Measurements from ENCODE around the gene CUL2. TPM values are rescaled to one million over a fixed set of nuclear protein-coding genes. Genes with fewer than 3 reads are reported as not detected.

CUL2 gene
- total RNA-seq, 1 donor from 2014 or later = 33.7 TPM

DNA sequence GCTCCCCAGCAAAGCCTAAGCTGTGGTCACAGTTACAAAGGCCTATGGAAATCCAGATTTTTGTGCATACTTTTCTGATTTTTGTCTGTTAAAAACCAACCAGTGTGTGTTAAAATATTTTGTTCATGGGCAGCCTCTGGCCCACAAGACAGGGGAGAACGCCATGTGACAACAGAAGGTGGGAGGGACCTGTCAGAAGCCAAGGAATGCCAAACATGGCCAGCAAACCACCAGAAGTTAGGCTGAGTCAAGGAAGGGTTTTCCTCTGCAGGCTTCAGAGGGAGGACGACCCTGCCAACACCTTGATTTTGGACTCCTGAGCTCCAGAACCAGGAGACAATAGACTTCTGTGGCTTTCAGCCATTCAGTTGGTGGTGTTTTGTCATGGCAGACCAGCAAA is 127.3 kb downstream of the CUL2 start:
- H3K9me3 Mint-ChIP-seq = no peaks in the 10 kb centered on the region

DNA sequence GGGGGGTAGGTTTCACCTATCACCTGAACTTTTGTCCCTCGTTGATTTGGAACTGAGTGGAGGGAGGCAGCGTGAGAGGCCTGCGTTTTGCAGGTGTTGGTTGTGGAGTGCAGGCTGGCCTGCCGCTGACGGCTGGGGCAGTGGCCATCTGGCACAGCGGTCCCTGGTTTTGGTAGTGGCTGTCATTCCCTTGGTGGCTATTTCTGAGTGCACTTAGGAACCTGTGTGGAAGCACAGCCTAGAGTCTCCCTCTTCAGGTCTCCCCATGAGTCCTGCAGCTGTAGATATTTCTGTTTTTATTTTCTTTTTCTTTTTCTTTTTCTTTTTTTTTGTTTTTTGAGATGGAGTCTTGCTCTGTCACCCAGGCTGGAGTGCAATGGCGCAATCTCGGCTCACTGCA is 129.2 kb downstream of the CUL2 start:
- Mint-ChIP-seq H3K4me1 (no peaks in the 10 kb centered on the region), H3K27me3 (no peaks in the 10 kb centered on the region), H3K9me3 (no peaks in the 10 kb centered on the region), H3K4me3 (no peak overlapping the region), H3K36me3 (ENCODE audit: low read depth) (no peaks in the 10 kb centered on the region), H3K27ac (no peak overlapping the region)
- intact Hi-C loops (cut with micrococcal nuclease) = no loop called here
- CTCF ChIA-PET = no interaction called here
- DNase-seq = no peak
- no peak for ATAC-seq (ENCODE audit: low read depth)
- POLR2A ChIA-PET = no interaction called here
- TF ChIP-seq, protein P1, sequence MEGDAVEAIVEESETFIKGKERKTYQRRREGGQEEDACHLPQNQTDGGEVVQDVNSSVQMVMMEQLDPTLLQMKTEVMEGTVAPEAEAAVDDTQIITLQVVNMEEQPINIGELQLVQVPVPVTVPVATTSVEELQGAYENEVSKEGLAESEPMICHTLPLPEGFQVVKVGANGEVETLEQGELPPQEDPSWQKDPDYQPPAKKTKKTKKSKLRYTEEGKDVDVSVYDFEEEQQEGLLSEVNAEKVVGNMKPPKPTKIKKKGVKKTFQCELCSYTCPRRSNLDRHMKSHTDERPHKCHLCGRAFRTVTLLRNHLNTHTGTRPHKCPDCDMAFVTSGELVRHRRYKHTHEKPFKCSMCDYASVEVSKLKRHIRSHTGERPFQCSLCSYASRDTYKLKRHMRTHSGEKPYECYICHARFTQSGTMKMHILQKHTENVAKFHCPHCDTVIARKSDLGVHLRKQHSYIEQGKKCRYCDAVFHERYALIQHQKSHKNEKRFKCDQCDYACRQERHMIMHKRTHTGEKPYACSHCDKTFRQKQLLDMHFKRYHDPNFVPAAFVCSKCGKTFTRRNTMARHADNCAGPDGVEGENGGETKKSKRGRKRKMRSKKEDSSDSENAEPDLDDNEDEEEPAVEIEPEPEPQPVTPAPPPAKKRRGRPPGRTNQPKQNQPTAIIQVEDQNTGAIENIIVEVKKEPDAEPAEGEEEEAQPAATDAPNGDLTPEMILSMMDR (IDR thresholded peaks at IDR 0.05) = no peak

More for the DNA sequence above, 127.3 kb downstream of the CUL2 start:
- H3K36me3 Mint-ChIP-seq (ENCODE audit: low read depth) = no peaks in the 10 kb centered on the region
- CTCF ChIA-PET = no interaction called here
- TF ChIP-seq, protein P1 (IDR thresholded peaks at IDR 0.05) = no peak
- no peak overlapping the region for H3K27ac Mint-ChIP-seq
- intact Hi-C loops (cut with micrococcal nuclease) = no loop called here
- ATAC-seq (ENCODE audit: low read depth) (no peak), DNase-seq (no peak)
- POLR2A ChIA-PET = no interaction called here
- H3K4me3 Mint-ChIP-seq = no peak overlapping the region
- no peaks in the 10 kb centered on the region for H3K4me1 Mint-ChIP-seq
- H3K27me3 Mint-ChIP-seq = no peaks in the 10 kb centered on the region

DNA sequence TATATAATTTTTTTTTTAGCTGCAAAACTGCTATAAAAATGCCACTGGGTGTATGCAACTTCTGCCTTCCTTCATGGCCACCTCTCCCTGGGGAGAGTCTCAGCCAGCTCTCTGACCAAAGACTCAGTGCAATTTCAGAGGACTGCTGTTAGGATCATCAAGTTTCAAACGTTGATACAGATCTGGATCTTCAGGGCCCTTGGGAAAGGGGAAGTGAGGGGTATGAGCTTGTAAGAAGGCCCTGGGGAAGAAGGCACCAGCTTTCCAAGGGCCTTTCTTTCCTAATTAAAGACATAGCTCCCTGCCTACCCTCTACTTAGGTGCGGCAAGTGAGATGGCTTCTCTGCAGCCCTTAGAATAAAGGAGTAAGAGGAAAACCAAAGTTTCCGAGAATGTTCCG is 130.4 kb downstream of the CUL2 start:
- no peak for ATAC-seq (ENCODE audit: low read depth)
- Mint-ChIP-seq H3K36me3 (ENCODE audit: low read depth) (no peaks in the 10 kb centered on the region), H3K27ac (no peak overlapping the region), H3K9me3 (no peaks in the 10 kb centered on the region), H3K27me3 (no peaks in the 10 kb centered on the region), H3K4me1 (no peaks in the 10 kb centered on the region), H3K4me3 (no peak overlapping the region)
- intact Hi-C loops (cut with micrococcal nuclease) = no loop called here
- CTCF ChIA-PET = no interaction called here
- no peak for DNase-seq
- POLR2A ChIA-PET = no interaction called here
- TF ChIP-seq, protein P1 (IDR thresholded peaks at IDR 0.05) = no peak

DNA sequence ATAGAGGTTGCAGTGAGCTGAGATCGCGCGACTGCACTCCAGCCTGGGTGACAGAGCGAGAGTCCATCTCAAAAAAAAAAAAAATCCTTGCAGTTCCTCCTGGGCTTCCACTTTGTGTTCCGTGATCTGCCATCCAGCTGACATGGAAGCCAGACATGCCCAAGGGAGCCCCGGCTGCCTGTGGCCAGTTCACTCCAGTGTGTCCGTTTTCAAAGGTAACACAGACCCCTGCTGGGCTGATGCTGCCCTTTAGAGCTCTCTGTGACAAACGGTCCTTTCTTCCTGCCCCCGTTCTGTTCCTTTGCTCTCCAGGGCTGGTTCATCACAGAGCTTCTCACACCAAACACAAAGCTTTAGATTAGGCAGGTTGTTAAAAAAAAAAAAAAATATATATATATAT is 130.8 kb downstream of the CUL2 start:
- no peak overlapping the region for H3K27ac Mint-ChIP-seq
- ATAC-seq (ENCODE audit: low read depth) = no peak
- ChIA-PET CTCF (no interaction called here), POLR2A (no interaction called here)
- no peaks in the 10 kb centered on the region for H3K4me1 Mint-ChIP-seq
- peaks cover under 1% of the 10 kb centered on the region for H3K27me3 Mint-ChIP-seq
- no peaks in the 10 kb centered on the region for H3K9me3 Mint-ChIP-seq
- intact Hi-C loops (cut with micrococcal nuclease) = no loop called here
- DNase-seq = no peak
- TF ChIP-seq, protein P1 (IDR thresholded peaks at IDR 0.05) = no peak
- no peak overlapping the region for H3K4me3 Mint-ChIP-seq
- no peaks in the 10 kb centered on the region for H3K36me3 Mint-ChIP-seq (ENCODE audit: low read depth)

Other genes with a start within 250 kb of the CUL2 start
- gene CREM, start 36.5 kb upstream of the CUL2 start, total RNA-seq = 75.3 and 86.4 TPM in 2 replicates
- gene CCNY, start 246.2 kb upstream of the CUL2 start, total RNA-seq = 68.5 and 69.2 TPM in 2 replicates

Measured in activated B cell treated with CpG ODN at 0.5 μM for 24 hours (primary cell).